ENCODE data around the gene XRCC3. TPM values are rescaled to one million over a fixed set of nuclear protein-coding genes. Genes with fewer than 3 reads are reported as not detected.
A peak's percentile ranks its signal among the peaks of the same experiment; 100 is the strongest.

The XRCC3 gene
- polyA plus RNA-seq, 3 donors from 2014 or later, result 4.0 to 5.7 (median 5.4) TPM

DNA sequence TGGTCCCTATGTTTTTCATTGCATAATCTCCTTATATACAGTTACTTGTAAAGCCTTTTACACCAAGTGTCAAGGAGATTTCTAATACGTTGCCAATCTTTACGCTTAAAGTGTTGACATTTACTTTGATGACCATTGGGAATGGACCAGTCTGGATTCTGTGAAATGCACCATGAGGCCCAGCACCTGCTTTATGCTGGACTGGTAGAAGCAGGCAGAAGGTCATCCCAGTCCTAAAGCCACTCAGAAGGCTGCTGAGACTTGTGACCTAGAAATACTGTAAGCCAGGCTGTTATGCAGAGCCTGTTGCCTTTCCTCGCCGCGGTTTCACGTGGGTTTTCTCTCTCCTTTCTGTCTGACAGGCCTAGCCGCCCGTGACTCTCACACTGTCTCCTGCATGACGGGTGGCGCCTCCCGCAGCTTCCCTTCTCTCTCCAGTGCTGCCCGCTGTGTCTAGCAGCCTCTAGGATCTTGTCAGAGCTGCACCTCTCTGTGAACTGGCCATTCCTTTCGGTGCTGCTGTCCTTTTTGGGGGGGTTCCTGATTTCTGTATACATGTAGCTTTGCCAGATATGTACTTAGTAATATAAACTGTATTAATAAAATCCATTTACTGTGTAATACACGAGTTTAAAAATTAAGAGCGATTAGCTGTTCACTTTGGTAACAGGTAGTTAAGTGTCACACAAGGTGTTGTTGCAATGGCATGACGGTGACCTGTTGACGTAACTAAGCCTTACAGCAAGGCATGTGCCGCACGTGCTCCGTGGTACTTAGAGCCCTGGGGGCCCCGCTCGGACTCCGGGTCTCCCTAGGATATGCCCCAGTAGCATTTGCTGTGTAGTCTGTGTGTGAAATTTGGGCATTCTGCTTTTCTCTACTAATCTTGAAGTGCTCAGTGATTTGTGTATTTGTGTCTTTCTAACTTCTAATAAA lies 29.7 kb downstream of the XRCC3 start:
- Mint-ChIP-seq H3K4me1 (peaks cover 0 to 14% of the 10 kb centered on the region in 2 donors), H3K27ac (peak overlapping the region in 1 of 6 donors; percentile 37), H3K9me3 (no peaks in the 10 kb centered on the region), H3K4me3 (no peak overlapping the region), H3K27me3 (ENCODE audit: low read depth in 3 of 3) (peaks cover 0 to 1% (median 0%) of the 10 kb centered on the region in 3 donors), H3K36me3 (peaks cover 0 to 39% (median 6%) of the 10 kb centered on the region in 3 donors)
- DNase-seq, result no peak

DNA sequence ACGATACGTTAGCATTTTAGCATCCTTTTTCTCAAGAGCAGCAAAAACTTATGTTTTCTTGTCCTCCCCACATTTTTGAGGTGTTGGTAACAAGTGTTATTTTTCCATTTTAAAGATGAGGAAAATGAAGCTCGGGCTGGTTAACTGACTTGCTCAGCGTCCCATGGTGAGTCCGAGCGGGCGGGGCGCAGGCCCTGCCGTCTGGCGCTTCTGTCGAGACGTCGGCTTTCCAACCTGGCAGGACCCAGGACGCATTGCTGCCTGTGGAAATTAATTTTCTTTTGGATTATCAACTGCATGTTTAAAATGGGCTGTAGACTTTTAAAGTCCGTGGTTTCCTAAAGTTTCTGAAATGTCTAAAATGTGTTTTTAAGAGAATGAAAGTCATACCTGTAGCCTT lies 30.4 kb downstream of the XRCC3 start:
- peaks cover 0 to 1% (median 0%) of the 10 kb centered on the region in 3 donors for H3K27me3 Mint-ChIP-seq (ENCODE audit: low read depth in 3 of 3)
- H3K36me3 Mint-ChIP-seq, result peaks cover 0 to 42% (median 12%) of the 10 kb centered on the region in 3 donors
- no peak overlapping the region for H3K27ac Mint-ChIP-seq

DNA sequence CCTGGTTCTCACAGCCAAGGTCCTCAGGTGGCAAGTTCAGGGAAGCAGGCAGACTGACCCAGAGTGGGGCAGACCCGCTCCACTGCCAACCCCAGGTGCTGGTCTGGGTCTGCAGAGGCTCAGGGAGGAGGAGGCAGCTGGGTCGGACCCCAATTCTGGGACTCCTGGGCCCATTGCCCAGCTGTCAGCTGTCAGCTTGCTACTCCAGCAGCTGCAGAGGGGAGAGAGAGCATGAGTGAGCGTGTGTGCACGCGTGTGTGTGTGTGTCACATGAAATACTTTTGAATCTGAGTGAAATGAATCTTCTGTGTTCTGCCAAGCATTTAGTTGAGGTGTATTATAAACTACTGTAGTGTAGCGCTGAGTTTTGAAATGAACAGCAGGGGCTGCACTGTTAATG lies 30.8 kb downstream of the XRCC3 start:
- H3K27me3 Mint-ChIP-seq (ENCODE audit: low read depth in 3 of 3), result peaks cover 0 to 1% (median 0%) of the 10 kb centered on the region in 3 donors
- peaks cover 0 to 44% (median 15%) of the 10 kb centered on the region in 3 donors for H3K36me3 Mint-ChIP-seq
- peaks cover 0 to 10% of the 10 kb centered on the region in 2 donors for H3K4me1 Mint-ChIP-seq
- peak overlapping the region in 1 of 6 donors; percentile 28 for H3K27ac Mint-ChIP-seq
- H3K9me3 Mint-ChIP-seq, result no peaks in the 10 kb centered on the region
- no peak overlapping the region for H3K4me3 Mint-ChIP-seq
- DNase-seq, result no peak

More for the DNA sequence above, 30.4 kb downstream of the XRCC3 start:
- DNase-seq, result no peak
- no peaks in the 10 kb centered on the region for H3K9me3 Mint-ChIP-seq
- H3K4me3 Mint-ChIP-seq, result no peak overlapping the region
- H3K4me1 Mint-ChIP-seq, result peaks cover 0 to 9% of the 10 kb centered on the region in 2 donors

DNA sequence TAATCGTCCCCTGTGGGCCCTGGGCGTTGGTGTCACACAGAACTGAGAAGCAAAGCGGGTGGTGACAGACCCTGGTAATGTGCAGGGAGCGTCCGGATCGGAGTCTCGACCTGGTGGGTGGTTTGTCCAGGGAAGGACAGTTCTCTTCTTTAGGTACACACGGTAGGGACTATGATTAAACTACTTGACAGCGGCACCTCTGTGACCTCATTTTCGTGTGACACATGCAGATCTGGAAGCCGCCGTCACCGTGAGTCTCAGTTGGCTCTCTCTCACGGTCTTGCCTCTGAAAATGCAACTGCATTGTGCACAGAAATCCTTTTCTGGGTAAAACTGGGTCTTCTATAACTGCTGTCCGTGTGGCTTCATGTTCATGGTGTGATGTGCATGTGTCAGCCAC lies 32.1 kb downstream of the XRCC3 start:
- H3K27me3 Mint-ChIP-seq (ENCODE audit: low read depth in 3 of 3), result peaks cover 0 to 3% (median 0%) of the 10 kb centered on the region in 3 donors
- H3K4me3 Mint-ChIP-seq, result no peak overlapping the region
- peaks cover 2 to 13% of the 10 kb centered on the region in 2 donors for H3K4me1 Mint-ChIP-seq
- peak overlapping the region in 1 of 6 donors; percentile 46 for H3K27ac Mint-ChIP-seq
- no peaks in the 10 kb centered on the region for H3K9me3 Mint-ChIP-seq
- peaks cover 0 to 50% (median 15%) of the 10 kb centered on the region in 3 donors for H3K36me3 Mint-ChIP-seq
- DNase-seq, result no peak

DNA sequence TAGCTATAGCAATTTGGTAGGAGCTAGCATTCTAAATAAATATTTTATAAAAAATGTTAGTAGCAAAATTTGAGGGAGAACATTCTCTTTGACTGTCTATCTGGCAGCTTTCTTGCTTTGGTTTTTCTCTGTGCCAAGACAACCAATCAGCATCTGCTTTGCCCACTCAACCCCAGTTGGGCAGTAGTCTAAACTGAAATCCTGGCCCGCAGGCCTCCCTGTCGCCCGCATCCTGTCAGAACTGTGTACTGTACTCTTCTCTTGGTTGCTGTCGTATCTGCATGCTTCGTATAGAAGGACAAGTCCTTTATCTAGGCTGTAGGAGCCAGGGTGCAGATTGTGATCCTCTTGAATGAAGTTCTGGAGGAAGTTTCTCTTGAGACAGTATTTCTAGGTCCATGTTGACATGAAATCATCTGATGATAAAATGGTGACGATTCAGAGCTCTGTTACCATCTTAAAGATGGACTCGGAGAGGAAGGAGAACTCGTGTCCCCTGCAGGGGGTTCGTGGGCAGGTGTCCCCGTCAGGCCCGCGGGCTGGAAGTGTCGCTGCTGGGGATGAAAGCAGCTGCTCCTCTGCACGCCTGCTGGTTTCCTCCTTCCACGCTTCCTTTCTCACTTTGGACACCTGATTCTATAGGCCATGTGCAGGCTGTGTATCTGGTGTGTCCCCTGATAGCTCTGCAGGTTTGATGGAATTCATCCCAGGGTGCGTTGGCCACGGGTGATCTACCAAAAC lies 34.6 kb downstream of the XRCC3 start:
- Mint-ChIP-seq H3K4me3 (no peak overlapping the region), H3K27me3 (ENCODE audit: low read depth in 3 of 3) (peaks cover 0 to 3% (median 0%) of the 10 kb centered on the region in 3 donors), H3K36me3 (peaks cover 10 to 46% (median 25%) of the 10 kb centered on the region in 3 donors), H3K9me3 (no peaks in the 10 kb centered on the region), H3K4me1 (peaks cover 2 to 8% of the 10 kb centered on the region in 2 donors), H3K27ac (no peak overlapping the region)
- no peak for DNase-seq

DNA sequence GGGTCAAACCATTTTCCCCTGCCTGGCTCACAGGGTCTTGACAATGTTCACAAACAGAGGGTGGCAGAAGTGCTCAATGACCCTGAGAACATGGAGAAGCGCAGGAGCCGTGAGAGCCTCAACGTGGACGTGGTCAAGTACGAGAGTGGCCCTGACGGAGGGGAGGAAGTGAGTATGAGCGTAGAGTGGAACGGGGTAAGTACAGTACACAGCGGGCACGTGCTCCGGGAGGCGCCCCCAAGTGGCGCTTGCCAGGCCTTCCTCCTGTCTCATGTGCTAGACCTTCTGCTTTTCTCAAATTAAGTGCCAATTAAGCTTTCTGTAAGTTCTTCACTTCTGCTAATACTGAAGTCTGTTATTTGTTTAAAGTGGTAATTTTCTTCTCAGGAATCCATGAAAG lies 35.9 kb downstream of the XRCC3 start:
- Mint-ChIP-seq H3K4me3 (no peak overlapping the region), H3K27ac (peak overlapping the region in 3 of 6 donors; percentile 21 to 55 (median 35)), H3K27me3 (ENCODE audit: low read depth in 3 of 3) (peaks cover 0 to 6% (median 0%) of the 10 kb centered on the region in 3 donors), H3K9me3 (no peaks in the 10 kb centered on the region), H3K36me3 (peaks cover 14 to 49% (median 26%) of the 10 kb centered on the region in 3 donors), H3K4me1 (peaks cover 2 to 8% of the 10 kb centered on the region in 2 donors)
- peak; percentile 20 to 24 (median 23) for DNase-seq

DNA sequence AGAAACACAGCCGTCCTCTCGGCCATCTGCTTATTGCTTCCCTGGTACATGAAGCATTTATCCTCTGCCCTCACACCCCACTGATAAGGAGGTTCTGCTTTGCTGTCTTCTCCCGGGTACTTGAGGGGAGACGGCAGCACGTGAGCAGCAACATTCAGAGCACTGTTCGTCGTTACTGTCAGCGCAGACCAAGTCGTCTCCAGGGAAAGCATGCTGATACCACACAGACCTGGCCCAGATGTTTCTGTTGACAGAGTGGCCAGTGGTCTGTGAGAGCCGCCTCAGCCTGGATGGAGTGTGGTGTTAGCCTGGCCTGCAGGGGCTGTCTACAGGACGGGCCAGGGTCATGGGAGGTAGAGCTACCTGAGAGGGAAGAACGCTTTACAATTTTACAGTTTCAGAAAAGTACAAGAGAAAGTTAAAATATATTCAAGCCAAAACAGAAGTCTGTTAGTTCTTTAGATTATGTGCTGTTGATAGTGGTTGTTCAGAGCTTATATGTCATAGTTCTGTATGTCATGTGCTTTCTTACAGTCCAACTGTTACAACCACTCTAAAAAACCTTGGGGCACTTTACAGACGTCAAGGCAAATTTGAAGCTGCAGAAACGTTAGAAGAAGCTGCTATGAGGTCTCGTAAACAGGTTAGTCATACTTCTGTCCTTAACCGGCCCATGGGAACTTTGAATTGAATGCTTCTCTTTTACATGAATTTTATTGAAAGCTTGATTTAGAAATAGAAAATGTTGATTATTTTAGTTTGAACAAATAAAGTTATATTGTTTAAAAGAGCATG lies 38.2 kb downstream of the XRCC3 start:
- no peaks in the 10 kb centered on the region for H3K9me3 Mint-ChIP-seq
- peak overlapping the region in 1 of 6 donors; percentile 23 for H3K27ac Mint-ChIP-seq
- H3K27me3 Mint-ChIP-seq (ENCODE audit: low read depth in 3 of 3), result peaks cover 0 to 5% (median 0%) of the 10 kb centered on the region in 3 donors
- no peak overlapping the region for H3K4me3 Mint-ChIP-seq
- H3K4me1 Mint-ChIP-seq, result peaks cover 2 to 8% of the 10 kb centered on the region in 2 donors
- peaks cover 19 to 52% (median 36%) of the 10 kb centered on the region in 3 donors for H3K36me3 Mint-ChIP-seq
- DNase-seq, result no peak

DNA sequence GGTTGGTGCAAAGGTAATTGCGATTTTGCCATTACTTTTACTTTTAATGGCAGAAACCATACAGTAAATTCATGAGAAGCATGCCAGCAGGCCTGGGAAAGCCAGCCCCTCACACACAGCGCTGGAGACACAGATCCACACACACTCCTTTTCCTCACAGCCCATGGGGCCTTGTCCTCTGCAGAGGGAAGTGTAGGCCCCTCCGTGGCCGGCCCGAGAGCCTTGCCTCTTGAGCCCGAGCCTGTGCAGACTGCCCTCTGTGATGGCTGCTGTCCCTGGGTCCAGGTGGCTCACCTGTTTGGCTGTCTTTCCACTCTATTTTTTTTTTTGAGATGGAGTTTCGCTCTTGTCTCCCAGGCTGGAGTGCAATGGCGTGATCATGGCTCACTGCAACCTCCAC lies 39.3 kb downstream of the XRCC3 start:
- DNase-seq, result no peak

DNA sequence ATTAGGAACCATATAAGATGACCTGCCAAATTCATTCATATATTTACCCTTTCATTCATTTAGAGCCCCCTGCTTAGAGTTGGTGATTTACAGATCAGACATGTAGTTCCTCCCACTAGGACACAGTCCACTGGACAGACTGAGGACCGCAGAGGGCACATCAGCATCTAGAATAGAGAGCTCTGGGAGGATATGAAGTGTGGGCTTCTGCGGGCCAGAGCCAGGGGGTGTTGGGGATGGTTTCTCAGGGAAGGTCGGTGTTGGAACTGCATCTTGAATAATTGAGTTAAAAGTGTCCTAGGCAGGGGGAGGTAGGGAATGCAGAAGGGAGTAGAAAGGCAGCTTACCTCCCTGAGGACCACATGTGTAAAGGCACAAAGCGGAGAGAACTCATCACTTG lies 43.3 kb downstream of the XRCC3 start:
- peaks cover 0 to 5% (median 0%) of the 10 kb centered on the region in 3 donors for H3K27me3 Mint-ChIP-seq (ENCODE audit: low read depth in 3 of 3)
- H3K4me3 Mint-ChIP-seq, result no peak overlapping the region
- no peaks in the 10 kb centered on the region for H3K4me1 Mint-ChIP-seq
- no peak for DNase-seq
- peaks cover 24 to 41% (median 31%) of the 10 kb centered on the region in 3 donors for H3K36me3 Mint-ChIP-seq
- peak overlapping the region in 1 of 6 donors; percentile 19 for H3K27ac Mint-ChIP-seq
- no peaks in the 10 kb centered on the region for H3K9me3 Mint-ChIP-seq

More for the DNA sequence above, 39.3 kb downstream of the XRCC3 start:
- Mint-ChIP-seq H3K36me3 (peaks cover 25 to 57% (median 44%) of the 10 kb centered on the region in 3 donors), H3K9me3 (no peaks in the 10 kb centered on the region), H3K4me1 (peaks cover 2 to 8% of the 10 kb centered on the region in 2 donors), H3K27me3 (ENCODE audit: low read depth in 3 of 3) (peaks cover 0 to 6% (median 0%) of the 10 kb centered on the region in 3 donors), H3K4me3 (no peak overlapping the region), H3K27ac (no peak overlapping the region)

DNA sequence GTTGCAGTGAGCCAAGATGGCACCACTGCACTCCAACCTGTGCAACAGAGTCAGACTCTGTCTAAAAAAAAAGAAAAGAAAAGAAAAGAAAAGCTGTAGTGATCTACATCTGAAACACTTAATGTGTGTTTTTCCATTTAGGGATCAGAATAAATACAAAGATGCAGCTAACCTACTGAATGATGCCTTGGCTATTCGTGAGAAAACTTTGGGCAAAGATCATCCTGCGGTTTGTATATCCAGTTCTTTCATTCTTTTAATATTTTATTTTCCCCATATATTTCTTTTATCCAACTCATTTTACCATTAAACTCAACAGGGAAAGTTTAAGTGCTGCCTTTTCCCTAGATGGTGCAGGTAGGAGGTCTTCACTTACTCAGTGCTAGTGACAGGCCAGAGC lies 45.9 kb downstream of the XRCC3 start:
- peaks cover 13 to 34% (median 22%) of the 10 kb centered on the region in 3 donors for H3K36me3 Mint-ChIP-seq
- no peaks in the 10 kb centered on the region for H3K9me3 Mint-ChIP-seq
- no peak overlapping the region for H3K27ac Mint-ChIP-seq
- H3K4me3 Mint-ChIP-seq, result no peak overlapping the region
- H3K27me3 Mint-ChIP-seq (ENCODE audit: low read depth in 3 of 3), result peaks cover 0 to 1% (median 0%) of the 10 kb centered on the region in 3 donors
- no peaks in the 10 kb centered on the region for H3K4me1 Mint-ChIP-seq
- DNase-seq, result no peak

DNA sequence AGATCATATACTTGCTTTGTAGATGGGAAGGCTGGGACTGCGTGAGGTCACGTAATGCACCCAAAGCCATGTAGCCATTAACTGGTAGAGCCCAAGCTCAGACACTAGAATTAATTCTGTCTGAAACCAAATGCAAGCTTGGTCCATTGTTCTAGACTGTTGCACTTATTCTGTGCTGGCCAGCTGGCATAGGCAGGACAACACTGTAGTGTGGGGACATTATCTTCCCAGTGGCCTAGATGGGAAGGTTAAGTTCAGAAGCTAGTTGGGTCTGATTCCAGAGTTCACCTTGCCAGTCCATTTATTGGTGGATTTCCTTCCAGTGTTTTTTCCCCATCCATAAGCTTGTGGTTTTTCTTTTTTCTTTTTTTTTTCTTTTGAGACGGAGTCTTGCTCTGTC lies 47.1 kb downstream of the XRCC3 start:
- DNase-seq, result no peak
- no peak overlapping the region for H3K4me3 Mint-ChIP-seq
- peaks cover 0 to 1% (median 0%) of the 10 kb centered on the region in 3 donors for H3K27me3 Mint-ChIP-seq (ENCODE audit: low read depth in 3 of 3)
- H3K9me3 Mint-ChIP-seq, result no peaks in the 10 kb centered on the region
- H3K27ac Mint-ChIP-seq, result no peak overlapping the region
- peaks cover 9 to 34% (median 17%) of the 10 kb centered on the region in 3 donors for H3K36me3 Mint-ChIP-seq
- no peaks in the 10 kb centered on the region for H3K4me1 Mint-ChIP-seq

DNA sequence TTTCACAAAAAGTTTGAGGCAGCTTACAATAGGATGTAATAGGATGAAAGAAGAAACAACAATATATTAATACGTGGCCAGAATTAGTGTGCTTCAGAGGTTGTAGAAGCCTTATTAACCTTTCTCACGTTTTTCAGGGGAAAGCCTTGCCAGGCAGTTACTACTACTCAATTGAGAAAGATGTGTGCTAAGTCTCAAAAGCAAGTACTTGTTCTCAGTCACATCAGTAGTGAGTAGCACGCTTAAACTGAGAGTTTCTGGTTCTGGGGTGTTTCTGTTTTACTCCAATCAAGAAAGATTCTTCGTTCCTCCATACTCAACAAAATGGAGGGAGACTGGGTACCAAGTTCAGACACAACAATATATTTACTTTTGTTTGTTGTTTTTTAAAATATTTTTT lies 47.6 kb downstream of the XRCC3 start:
- Mint-ChIP-seq H3K9me3 (no peaks in the 10 kb centered on the region), H3K27me3 (ENCODE audit: low read depth in 3 of 3) (peaks cover 0 to 1% (median 0%) of the 10 kb centered on the region in 3 donors), H3K4me1 (no peaks in the 10 kb centered on the region), H3K27ac (no peak overlapping the region), H3K36me3 (peaks cover 9 to 30% (median 14%) of the 10 kb centered on the region in 3 donors), H3K4me3 (no peak overlapping the region)
- DNase-seq, result no peak

DNA sequence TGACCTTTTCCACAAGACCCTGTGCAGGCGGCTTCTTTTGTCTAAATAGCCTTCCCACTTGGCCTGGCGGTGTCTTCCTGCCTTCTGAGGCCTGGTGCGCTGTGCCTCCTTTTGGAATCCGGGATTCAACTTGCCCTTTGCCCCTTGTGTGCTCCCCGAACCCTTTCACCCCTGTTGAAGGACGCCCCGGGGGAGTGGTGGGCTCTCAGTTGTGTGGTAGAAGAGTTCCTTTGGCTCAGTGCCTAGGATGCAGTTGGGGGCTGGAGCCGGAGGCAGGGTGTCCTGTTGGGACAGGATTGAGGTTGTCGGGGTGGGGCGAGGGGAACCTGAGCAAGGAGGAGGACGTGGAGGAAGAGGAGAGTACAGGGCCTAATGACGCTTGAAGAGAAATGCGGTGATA lies 51.7 kb downstream of the XRCC3 start:
- H3K36me3 Mint-ChIP-seq, result peaks cover 5 to 11% (median 6%) of the 10 kb centered on the region in 3 donors
- H3K4me3 Mint-ChIP-seq, result no peak overlapping the region
- peaks cover 1 to 6% of the 10 kb centered on the region in 2 donors for H3K4me1 Mint-ChIP-seq
- DNase-seq, result no peak
- no peaks in the 10 kb centered on the region for H3K27me3 Mint-ChIP-seq (ENCODE audit: low read depth in 3 of 3)
- H3K9me3 Mint-ChIP-seq, result no peaks in the 10 kb centered on the region
- H3K27ac Mint-ChIP-seq, result no peak overlapping the region

All from immature natural killer cell (primary cell).